ENCODE results near the gene CEP85L. TPM values are rescaled to one million over a fixed set of nuclear protein-coding genes. Genes with fewer than 3 reads are reported as not detected.

CEP85L gene
- total RNA-seq, 4 donors from 2014 or later = 10.9 to 22.6 (median 16.7) TPM

DNA sequence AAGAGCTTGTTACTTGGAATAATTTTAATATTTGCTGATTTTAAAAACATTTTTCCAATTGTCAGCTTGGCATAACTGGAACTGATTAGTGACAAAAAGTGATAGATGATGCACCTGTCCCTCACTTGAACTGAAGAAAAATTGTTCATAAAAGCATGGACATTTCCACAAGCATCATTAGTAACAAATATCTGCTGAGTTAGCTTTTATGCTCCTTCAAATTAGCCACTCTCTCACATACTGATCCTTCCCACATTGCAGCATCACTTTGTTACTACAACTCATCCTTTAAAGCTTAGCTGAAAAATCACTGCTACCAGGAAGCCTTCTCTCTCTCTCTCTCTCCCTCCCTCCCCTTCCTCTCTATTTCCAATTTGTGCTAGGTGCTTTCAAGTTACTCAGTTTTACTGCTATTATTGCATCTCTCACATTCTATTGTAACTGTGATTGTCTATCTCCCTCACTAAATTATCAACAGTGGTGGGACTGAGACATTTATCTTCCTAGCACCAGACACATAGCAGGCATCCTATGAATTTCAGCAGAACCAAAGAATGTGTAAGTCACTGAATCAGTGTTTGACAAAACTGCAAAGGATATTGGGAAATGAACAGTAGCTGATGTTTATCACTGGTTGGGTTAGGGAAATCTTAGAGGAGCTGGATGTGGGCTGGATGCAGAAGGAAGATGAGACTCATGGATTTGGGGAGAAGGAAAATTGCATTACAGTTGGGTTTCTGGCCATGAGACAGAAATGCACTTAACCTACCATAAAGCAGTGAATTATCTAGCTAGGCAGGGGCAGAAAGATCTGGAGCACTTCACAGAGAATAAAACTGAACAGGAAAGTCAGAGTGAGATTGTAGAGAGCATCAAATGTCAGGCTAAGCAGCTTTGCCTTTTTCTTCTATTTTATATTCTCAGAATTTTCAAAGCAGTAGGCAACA is 231.7 kb downstream of the CEP85L start:
- Histone ChIP-seq H3K27ac (no peak overlapping the region), H3K4me1 (no peaks in the 10 kb centered on the region), H3K4me3 (no peak overlapping the region), H3K27me3 (no peaks in the 10 kb centered on the region), H3K9me3 (peaks cover 0 to 5% (median 0%) of the 10 kb centered on the region in 3 donors), H3K36me3 (no peaks in the 10 kb centered on the region)
- ATAC-seq = no peak
- TF ChIP-seq, protein P1, sequence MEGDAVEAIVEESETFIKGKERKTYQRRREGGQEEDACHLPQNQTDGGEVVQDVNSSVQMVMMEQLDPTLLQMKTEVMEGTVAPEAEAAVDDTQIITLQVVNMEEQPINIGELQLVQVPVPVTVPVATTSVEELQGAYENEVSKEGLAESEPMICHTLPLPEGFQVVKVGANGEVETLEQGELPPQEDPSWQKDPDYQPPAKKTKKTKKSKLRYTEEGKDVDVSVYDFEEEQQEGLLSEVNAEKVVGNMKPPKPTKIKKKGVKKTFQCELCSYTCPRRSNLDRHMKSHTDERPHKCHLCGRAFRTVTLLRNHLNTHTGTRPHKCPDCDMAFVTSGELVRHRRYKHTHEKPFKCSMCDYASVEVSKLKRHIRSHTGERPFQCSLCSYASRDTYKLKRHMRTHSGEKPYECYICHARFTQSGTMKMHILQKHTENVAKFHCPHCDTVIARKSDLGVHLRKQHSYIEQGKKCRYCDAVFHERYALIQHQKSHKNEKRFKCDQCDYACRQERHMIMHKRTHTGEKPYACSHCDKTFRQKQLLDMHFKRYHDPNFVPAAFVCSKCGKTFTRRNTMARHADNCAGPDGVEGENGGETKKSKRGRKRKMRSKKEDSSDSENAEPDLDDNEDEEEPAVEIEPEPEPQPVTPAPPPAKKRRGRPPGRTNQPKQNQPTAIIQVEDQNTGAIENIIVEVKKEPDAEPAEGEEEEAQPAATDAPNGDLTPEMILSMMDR (IDR thresholded peaks at IDR 0.05) = no peak
- TF ChIP-seq EP300 (IDR thresholded peaks at IDR 0.05) = no peak
- TF ChIP-seq POLR2AphosphoS5 (IDR thresholded peaks at IDR 0.05) = no peak
- no peak for TF ChIP-seq POLR2A (IDR thresholded peaks at IDR 0.05)

Other genes starting within 250 kb of the CEP85L start
- gene PLN, start 103.3 kb downstream of the CEP85L start, total RNA-seq = 100 to 1,000 TPM; 318 to 555 (median 484) TPM
- gene ASF1A, start 242.6 kb upstream of the CEP85L start, total RNA-seq = 10 to 100 TPM in 3 of 4 donors, 1 to 10 TPM in 1; 10.0 to 23.3 (median 13.6) TPM

Data from gastroesophageal sphincter (tissue), 4 donors.